Measurements from ENCODE around the gene TEX264.

DNA sequence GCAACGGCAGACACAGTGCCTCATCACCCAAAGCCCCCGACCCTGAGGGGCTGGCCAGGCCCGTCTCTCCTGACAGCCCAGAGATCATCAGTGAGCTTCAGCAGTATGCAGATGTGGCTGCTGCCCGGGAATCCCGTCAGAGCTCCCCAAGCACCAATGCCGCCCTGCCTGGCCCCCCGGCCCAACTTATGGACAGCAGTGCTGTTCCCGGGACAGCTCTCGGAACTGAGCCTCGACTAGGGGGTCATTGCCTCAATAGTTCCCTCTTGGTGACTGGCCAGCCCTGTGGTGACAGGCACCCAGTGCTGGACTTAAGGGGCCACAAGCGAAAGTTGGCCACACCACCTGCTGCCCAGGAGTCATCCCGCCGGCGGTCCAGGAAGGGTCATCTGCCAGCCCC, 8.6 kb upstream of the TEX264 start:
- TF ChIP-seq, protein P1, sequence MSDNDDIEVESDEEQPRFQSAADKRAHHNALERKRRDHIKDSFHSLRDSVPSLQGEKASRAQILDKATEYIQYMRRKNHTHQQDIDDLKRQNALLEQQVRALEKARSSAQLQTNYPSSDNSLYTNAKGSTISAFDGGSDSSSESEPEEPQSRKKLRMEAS (CRISPR knock-in tag; IDR thresholded peaks at IDR 0.05), result no peak
- TF ChIP-seq, protein P2, sequence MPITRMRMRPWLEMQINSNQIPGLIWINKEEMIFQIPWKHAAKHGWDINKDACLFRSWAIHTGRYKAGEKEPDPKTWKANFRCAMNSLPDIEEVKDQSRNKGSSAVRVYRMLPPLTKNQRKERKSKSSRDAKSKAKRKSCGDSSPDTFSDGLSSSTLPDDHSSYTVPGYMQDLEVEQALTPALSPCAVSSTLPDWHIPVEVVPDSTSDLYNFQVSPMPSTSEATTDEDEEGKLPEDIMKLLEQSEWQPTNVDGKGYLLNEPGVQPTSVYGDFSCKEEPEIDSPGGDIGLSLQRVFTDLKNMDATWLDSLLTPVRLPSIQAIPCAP (CRISPR knock-in tag; IDR thresholded peaks at IDR 0.05), result no peak
- TF ChIP-seq, protein P3, sequence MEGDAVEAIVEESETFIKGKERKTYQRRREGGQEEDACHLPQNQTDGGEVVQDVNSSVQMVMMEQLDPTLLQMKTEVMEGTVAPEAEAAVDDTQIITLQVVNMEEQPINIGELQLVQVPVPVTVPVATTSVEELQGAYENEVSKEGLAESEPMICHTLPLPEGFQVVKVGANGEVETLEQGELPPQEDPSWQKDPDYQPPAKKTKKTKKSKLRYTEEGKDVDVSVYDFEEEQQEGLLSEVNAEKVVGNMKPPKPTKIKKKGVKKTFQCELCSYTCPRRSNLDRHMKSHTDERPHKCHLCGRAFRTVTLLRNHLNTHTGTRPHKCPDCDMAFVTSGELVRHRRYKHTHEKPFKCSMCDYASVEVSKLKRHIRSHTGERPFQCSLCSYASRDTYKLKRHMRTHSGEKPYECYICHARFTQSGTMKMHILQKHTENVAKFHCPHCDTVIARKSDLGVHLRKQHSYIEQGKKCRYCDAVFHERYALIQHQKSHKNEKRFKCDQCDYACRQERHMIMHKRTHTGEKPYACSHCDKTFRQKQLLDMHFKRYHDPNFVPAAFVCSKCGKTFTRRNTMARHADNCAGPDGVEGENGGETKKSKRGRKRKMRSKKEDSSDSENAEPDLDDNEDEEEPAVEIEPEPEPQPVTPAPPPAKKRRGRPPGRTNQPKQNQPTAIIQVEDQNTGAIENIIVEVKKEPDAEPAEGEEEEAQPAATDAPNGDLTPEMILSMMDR (IDR thresholded peaks at IDR 0.05), result no peak
- TF ChIP-seq SP1 (CRISPR knock-in tag; conservative IDR thresholded peaks at IDR 0.05) (no peak), FOXJ3 (CRISPR knock-in tag; IDR thresholded peaks at IDR 0.05; ENCODE audit: borderline replicate concordance) (no peak), RELA (CRISPR knock-in tag; IDR thresholded peaks at IDR 0.05; ENCODE audit: borderline replicate concordance) (no peak), NR3C1 (CRISPR knock-in tag; conservative IDR thresholded peaks at IDR 0.05; ENCODE audit: low read depth) (no peak), CREM (CRISPR knock-in tag; IDR thresholded peaks at IDR 0.05) (no peak), NR2C2 (CRISPR knock-in tag; IDR thresholded peaks at IDR 0.05) (no peak), SMAD3 (CRISPR knock-in tag; IDR thresholded peaks at IDR 0.05; ENCODE audit: borderline replicate concordance) (no peak), NFATC4 (CRISPR knock-in tag; IDR thresholded peaks at IDR 0.05) (no peak)
- TF ChIP-seq, protein P4, sequence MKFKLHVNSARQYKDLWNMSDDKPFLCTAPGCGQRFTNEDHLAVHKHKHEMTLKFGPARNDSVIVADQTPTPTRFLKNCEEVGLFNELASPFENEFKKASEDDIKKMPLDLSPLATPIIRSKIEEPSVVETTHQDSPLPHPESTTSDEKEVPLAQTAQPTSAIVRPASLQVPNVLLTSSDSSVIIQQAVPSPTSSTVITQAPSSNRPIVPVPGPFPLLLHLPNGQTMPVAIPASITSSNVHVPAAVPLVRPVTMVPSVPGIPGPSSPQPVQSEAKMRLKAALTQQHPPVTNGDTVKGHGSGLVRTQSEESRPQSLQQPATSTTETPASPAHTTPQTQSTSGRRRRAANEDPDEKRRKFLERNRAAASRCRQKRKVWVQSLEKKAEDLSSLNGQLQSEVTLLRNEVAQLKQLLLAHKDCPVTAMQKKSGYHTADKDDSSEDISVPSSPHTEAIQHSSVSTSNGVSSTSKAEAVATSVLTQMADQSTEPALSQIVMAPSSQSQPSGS (CRISPR knock-in tag; IDR thresholded peaks at IDR 0.05; ENCODE audit: borderline replicate concordance, low read depth), result no peak
- TF ChIP-seq, protein P5, sequence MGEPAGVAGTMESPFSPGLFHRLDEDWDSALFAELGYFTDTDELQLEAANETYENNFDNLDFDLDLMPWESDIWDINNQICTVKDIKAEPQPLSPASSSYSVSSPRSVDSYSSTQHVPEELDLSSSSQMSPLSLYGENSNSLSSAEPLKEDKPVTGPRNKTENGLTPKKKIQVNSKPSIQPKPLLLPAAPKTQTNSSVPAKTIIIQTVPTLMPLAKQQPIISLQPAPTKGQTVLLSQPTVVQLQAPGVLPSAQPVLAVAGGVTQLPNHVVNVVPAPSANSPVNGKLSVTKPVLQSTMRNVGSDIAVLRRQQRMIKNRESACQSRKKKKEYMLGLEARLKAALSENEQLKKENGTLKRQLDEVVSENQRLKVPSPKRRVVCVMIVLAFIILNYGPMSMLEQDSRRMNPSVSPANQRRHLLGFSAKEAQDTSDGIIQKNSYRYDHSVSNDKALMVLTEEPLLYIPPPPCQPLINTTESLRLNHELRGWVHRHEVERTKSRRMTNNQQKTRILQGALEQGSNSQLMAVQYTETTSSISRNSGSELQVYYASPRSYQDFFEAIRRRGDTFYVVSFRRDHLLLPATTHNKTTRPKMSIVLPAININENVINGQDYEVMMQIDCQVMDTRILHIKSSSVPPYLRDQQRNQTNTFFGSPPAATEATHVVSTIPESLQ (CRISPR knock-in tag; IDR thresholded peaks at IDR 0.05), result no peak
- TF ChIP-seq, protein P6, sequence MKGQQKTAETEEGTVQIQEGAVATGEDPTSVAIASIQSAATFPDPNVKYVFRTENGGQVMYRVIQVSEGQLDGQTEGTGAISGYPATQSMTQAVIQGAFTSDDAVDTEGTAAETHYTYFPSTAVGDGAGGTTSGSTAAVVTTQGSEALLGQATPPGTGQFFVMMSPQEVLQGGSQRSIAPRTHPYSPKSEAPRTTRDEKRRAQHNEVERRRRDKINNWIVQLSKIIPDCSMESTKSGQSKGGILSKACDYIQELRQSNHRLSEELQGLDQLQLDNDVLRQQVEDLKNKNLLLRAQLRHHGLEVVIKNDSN (CRISPR knock-in tag; IDR thresholded peaks at IDR 0.05), result no peak

Measured in WTC11 (cell line).